GM23248 (cell line): ENCODE data around the gene GPR22. TPM values are rescaled to one million over a fixed set of nuclear protein-coding genes. Genes with fewer than 3 reads are reported as not detected.

Source experiments
- DNase-seq: peaks from one replicate; pipeline ENCODE4 v3.0.0-alpha.2; 2015
- H2AFZ ChIP-seq: fragments of 200-600 bp; sonication (generic); 2 replicates; pipeline ENCODE4 v1.6.1; 2016; ENCODE audit warnings: antibody characterized with exemption
- H3F3A ChIP-seq: fragments of 200-600 bp; sonication (generic); 2 replicates; pipeline ENCODE4 v1.6.1; 2016; ENCODE audit warnings: mild to moderate bottlenecking, antibody characterized with exemption, mixed run types; ENCODE audit not compliant: insufficient read depth
- H3K27ac ChIP-seq: fragments of 200-600 bp; sonication (generic); 2 replicates; pipeline ENCODE4 v1.5.1; 2016; ENCODE audit warnings: mild to moderate bottlenecking
- H3K27me3 ChIP-seq: fragments of 200-600 bp; sonication (generic); replicated peaks from 2 replicates; pipeline ENCODE4 v1.6.1; 2016; ENCODE audit warnings: mild to moderate bottlenecking; ENCODE audit not compliant: insufficient read depth
- H3K36me3 ChIP-seq: fragments of 200-600 bp; sonication (generic); 2 replicates; pipeline ENCODE4 v1.6.1; 2016; ENCODE audit warnings: low read depth, mild to moderate bottlenecking
- H3K4me1 ChIP-seq: fragments of 200-600 bp; sonication (generic); 2 replicates; pipeline ENCODE4 v1.6.1; 2016; ENCODE audit warnings: mild to moderate bottlenecking; ENCODE audit not compliant: insufficient read depth
- H3K4me2 ChIP-seq: fragments of 200-600 bp; sonication (generic); one replicate; pipeline ENCODE4 v1.6.1; 2016; ENCODE audit warnings: mild to moderate bottlenecking; ENCODE audit not compliant: unreplicated experiment
- H3K4me3 ChIP-seq: fragments of 200-600 bp; sonication (generic); 2 replicates; pipeline ENCODE4 v1.5.1; 2016; ENCODE audit warnings: mild to moderate bottlenecking
- H3K79me2 ChIP-seq: fragments of 200-600 bp; sonication (generic); 2 replicates; pipeline ENCODE4 v1.6.1; 2016; ENCODE audit warnings: mild to moderate bottlenecking; ENCODE audit not compliant: insufficient read depth
- H3K9ac ChIP-seq: fragments of 200-600 bp; sonication (generic); 2 replicates; pipeline ENCODE4 v1.6.1; 2016; ENCODE audit warnings: mild to moderate bottlenecking
- H3K9me2 ChIP-seq: fragments of 200-600 bp; sonication (generic); 2 replicates; pipeline ENCODE4 v1.6.1; 2016; ENCODE audit warnings: mixed run types, mild to moderate bottlenecking, moderate library complexity; ENCODE audit not compliant: insufficient read depth
- H3K9me3 ChIP-seq: fragments of 200-600 bp; sonication (generic); one replicate; pipeline ENCODE4 v1.6.1; 2017; ENCODE audit warnings: low read depth
- H4K20me1 ChIP-seq: fragments of 200-600 bp; sonication (generic); 2 replicates; pipeline ENCODE4 v1.6.0; 2016; ENCODE audit not compliant: insufficient read depth
- EZH2 ChIP-seq: fragments of 200-600 bp; sonication (generic); IDR thresholded peaks from 2 replicates; pipeline ENCODE4 v1.6.1; 2018; ENCODE audit warnings: antibody characterized with exemption, mild to moderate bottlenecking; ENCODE audit not compliant: insufficient read depth, poor library complexity, severe bottlenecking
- EZH2phosphoT487 ChIP-seq: fragments of 200-600 bp; sonication (generic); IDR thresholded peaks from 2 replicates; pipeline ENCODE4 v1.6.1; 2018; ENCODE audit warnings: antibody characterized with exemption, moderate library complexity, mild to moderate bottlenecking, low read depth; ENCODE audit not compliant: insufficient read depth
- WGBS, 2 experiments: methylation state at CpG; one replicate each; pipeline ENCODE4 v1.1.6; 2015 to 2017; ENCODE audit warnings: low lambda C conversion rate in 2 of 2, low coverage in 1 of 2; ENCODE audit errors: missing lambda C conversion rate in 2 of 2; 5-methylcytosine and 5-hydroxymethylcytosine counted together
- in situ Hi-C: fragments of 300-500 bp; cut with MboI; formaldehyde crosslinking; loops from 2 replicates; pipeline ENCODE4 v1.15.0; 2020
- polyA plus RNA-seq: library from polyadenylated mRNA; unstranded; fragments of >200 nt; fragmentation: Nextera tagmentation; extraction: Ambion mirVana; gene quantifications from 2 replicates; pipeline ENCODE4 v1.2.1, GENCODE V29; 2016
- total RNA-seq: library from RNA; depleted of rRNA; stranded (reverse); fragments of >200 nt; shearing (Covaris generic); gene quantifications from 2 replicates; pipeline ENCODE4 v1.2.3, GENCODE V29; 2014

GPR22 gene
- total and polyA plus RNA-seq, 2 experiments from 2014 or later, result 0.39 TPM; not detected in 1

GRCh38 chr7:107474104-107474521, 4.3 kb downstream of the GPR22 start:
- Histone ChIP-seq H3K9ac (no peak overlapping the region), H3F3A (no peaks in the 10 kb centered on the region), H3K4me1 (peaks cover 10% of the 10 kb centered on the region), H3K27me3 (no peaks in the 10 kb centered on the region), H2AFZ (no peak overlapping the region), H3K9me3 (no peaks in the 10 kb centered on the region), H3K27ac (no peak overlapping the region), H3K79me2 (no peaks in the 10 kb centered on the region), H3K4me3 (no peak overlapping the region), H3K4me2 (no peak overlapping the region), H3K36me3 (no peaks in the 10 kb centered on the region), H4K20me1 (no peaks in the 10 kb centered on the region), H3K9me2 (no peaks in the 10 kb centered on the region)
- WGBS, 2 experiments, result 76 to 80% methylated on average over 5 of the region's 5 CpGs
- no peak for TF ChIP-seq EZH2phosphoT487
- TF ChIP-seq EZH2, result no peak
- no peak for DNase-seq
- in situ Hi-C loops, result loop anchor here (25.0 kb wide), 2 partner anchors 263 to 388 kb away; partner anchors contain the start of gene CBLL1

- in situ Hi-C loops, result no loop called here
- no peak for TF ChIP-seq EZH2phosphoT487
- TF ChIP-seq EZH2, result no peak
- H3K9ac ChIP-seq, result no peak overlapping the region
These were observed 9.4 kb downstream of the GPR22 start for GRCh38 chr7:107479303-107479702.

GRCh38 chr7:107480932-107481331, 11.1 kb downstream of the GPR22 start:
- no peak overlapping the region for H3K4me2 ChIP-seq
- no peak overlapping the region for H3K27ac ChIP-seq
- no peak for TF ChIP-seq EZH2
- no peak for TF ChIP-seq EZH2phosphoT487
- no peaks in the 10 kb centered on the region; the same call in 1 of the 2 replicates for H3K79me2 ChIP-seq
- H3K9ac ChIP-seq, result no peak overlapping the region
- no peaks in the 10 kb centered on the region for H3K9me3 ChIP-seq
- no peak overlapping the region for H2AFZ ChIP-seq
- H3K27me3 ChIP-seq, result no peaks in the 10 kb centered on the region
- no peak for DNase-seq
- in situ Hi-C loops, result no loop called here
- no peaks in the 10 kb centered on the region for H3K9me2 ChIP-seq
- no peaks in the 10 kb centered on the region for H4K20me1 ChIP-seq
- H3F3A ChIP-seq, result no peaks in the 10 kb centered on the region
- H3K36me3 ChIP-seq, result no peaks in the 10 kb centered on the region
- H3K4me3 ChIP-seq, result no peak overlapping the region
- WGBS, 2 experiments, result 69 to 74% methylated on average over 3 of the region's 3 CpGs
- H3K4me1 ChIP-seq, result no peaks in the 10 kb centered on the region

More at GRCh38 chr7:107479303-107479702, 9.4 kb downstream of the GPR22 start:
- Histone ChIP-seq H3F3A (no peaks in the 10 kb centered on the region), H3K4me1 (no peaks in the 10 kb centered on the region), H3K4me3 (no peak overlapping the region), H3K9me2 (no peaks in the 10 kb centered on the region), H3K79me2 (no peaks in the 10 kb centered on the region), H2AFZ (no peak overlapping the region), H3K27me3 (no peaks in the 10 kb centered on the region), H3K4me2 (no peak overlapping the region), H3K36me3 (no peaks in the 10 kb centered on the region), H3K27ac (no peak overlapping the region), H4K20me1 (no peaks in the 10 kb centered on the region), H3K9me3 (no peaks in the 10 kb centered on the region)
- no peak for DNase-seq
- 80 to 85% methylated on average over 2 of the region's 2 CpGs for WGBS, 2 experiments

GRCh38 chr7:107482571-107482970, 12.7 kb downstream of the GPR22 start:
- TF ChIP-seq EZH2phosphoT487 (no peak), EZH2 (no peak)
- H3K9ac ChIP-seq, result no peak overlapping the region
- H3K79me2 ChIP-seq, result no peaks in the 10 kb centered on the region; the same call in 1 of the 2 replicates
- no peaks in the 10 kb centered on the region for H3K4me1 ChIP-seq
- WGBS, 2 experiments, result 100% methylated on average over 1 of the region's 1 CpG
- H2AFZ ChIP-seq, result no peak overlapping the region
- H3K27me3 ChIP-seq, result no peaks in the 10 kb centered on the region
- no peaks in the 10 kb centered on the region for H3F3A ChIP-seq
- no peak overlapping the region for H3K4me2 ChIP-seq
- H3K4me3 ChIP-seq, result no peak overlapping the region
- H3K9me2 ChIP-seq, result no peaks in the 10 kb centered on the region
- no peaks in the 10 kb centered on the region for H4K20me1 ChIP-seq
- no peaks in the 10 kb centered on the region for H3K36me3 ChIP-seq
- in situ Hi-C loops, result no loop called here
- H3K9me3 ChIP-seq, result no peaks in the 10 kb centered on the region
- no peak overlapping the region for H3K27ac ChIP-seq
- no peak for DNase-seq

GRCh38 chr7:107486041-107486440, 16.2 kb downstream of the GPR22 start:
- H3K9ac ChIP-seq, result no peak overlapping the region
- no peaks in the 10 kb centered on the region for H3K4me1 ChIP-seq
- no peak overlapping the region for H2AFZ ChIP-seq
- no peaks in the 10 kb centered on the region for H3K9me2 ChIP-seq
- TF ChIP-seq EZH2, result no peak
- no peak for TF ChIP-seq EZH2phosphoT487
- 78 to 86% methylated on average over 3 of the region's 3 CpGs for WGBS, 2 experiments
- in situ Hi-C loops, result no loop called here
- no peak overlapping the region for H3K27ac ChIP-seq
- DNase-seq, result no peak
- 0 out of 2 replicates have a peak, but pooled peaks cover 5% of the 10 kb centered on the region for H4K20me1 ChIP-seq
- H3K36me3 ChIP-seq, result no peaks in the 10 kb centered on the region
- H3F3A ChIP-seq, result no peaks in the 10 kb centered on the region
- H3K9me3 ChIP-seq, result no peaks in the 10 kb centered on the region
- no peak overlapping the region for H3K4me3 ChIP-seq
- no peaks in the 10 kb centered on the region for H3K27me3 ChIP-seq
- no peak overlapping the region for H3K4me2 ChIP-seq
- H3K79me2 ChIP-seq, result peaks cover 13% of the 10 kb centered on the region
